GM21786 (cell line): Measurements from ENCODE around the gene ARHGAP42.
"Not testable (repeated sequence)": the region's sequence is repeated elsewhere in the genome, so short reads cannot be mapped to it uniquely, and the experiment has no call there.

Experiments used
- ATAC-seq: cut with Tn5 transposase; IDR thresholded peaks from one replicate; pipeline ENCODE4 v1.9.1; 2021; ENCODE audit not compliant: unreplicated experiment

ARHGAP42 gene

GRCh38 chr11:100863080-100863581, 176.0 kb downstream of the ARHGAP42 start:
- peak; percentile 70 for ATAC-seq

- ATAC-seq, result no peak
Observed at GRCh38 chr11:100865443-100866065, 178.5 kb downstream of the ARHGAP42 start.

- no peak for ATAC-seq
Observed at GRCh38 chr11:100866453-100866852, 179.4 kb downstream of the ARHGAP42 start.

- ATAC-seq, result no peak
Observed at GRCh38 chr11:100867606-100868005, 180.5 kb downstream of the ARHGAP42 start.

GRCh38 chr11:100869328-100869727, 182.2 kb downstream of the ARHGAP42 start:
- no peak for ATAC-seq

GRCh38 chr11:100870138-100870537, 183.1 kb downstream of the ARHGAP42 start:
- no peak for ATAC-seq

GRCh38 chr11:100872951-100873740, 186.1 kb downstream of the ARHGAP42 start:
- no peak for ATAC-seq

GRCh38 chr11:100874203-100874602, 187.1 kb downstream of the ARHGAP42 start:
- ATAC-seq, result no peak

- ATAC-seq, result no peak
Observed at GRCh38 chr11:100875521-100875869, 188.4 kb downstream of the ARHGAP42 start.

GRCh38 chr11:100876815-100877520, 189.9 kb downstream of the ARHGAP42 start:
- peak; percentile 79 for ATAC-seq

GRCh38 chr11:100878474-100878873, 191.4 kb downstream of the ARHGAP42 start:
- no peak for ATAC-seq

- no peak for ATAC-seq
Observed at GRCh38 chr11:100882957-100883356, 195.9 kb downstream of the ARHGAP42 start.

- no peak for ATAC-seq
Observed at GRCh38 chr11:100883830-100884229, 196.7 kb downstream of the ARHGAP42 start.

- ATAC-seq, result no peak
Observed at GRCh38 chr11:100887659-100888058, 200.6 kb downstream of the ARHGAP42 start.

GRCh38 chr11:100888836-100889235, 201.7 kb downstream of the ARHGAP42 start:
- ATAC-seq, result no peak

- no peak for ATAC-seq
Observed at GRCh38 chr11:100889758-100890157, 202.7 kb downstream of the ARHGAP42 start.

GRCh38 chr11:100890789-100891188, 203.7 kb downstream of the ARHGAP42 start:
- ATAC-seq, result no peak

GRCh38 chr11:100892886-100893285, 205.8 kb downstream of the ARHGAP42 start:
- no peak for ATAC-seq

GRCh38 chr11:100895449-100895848, 208.4 kb downstream of the ARHGAP42 start:
- ATAC-seq, result no peak

GRCh38 chr11:100895976-100896375, 208.9 kb downstream of the ARHGAP42 start:
- ATAC-seq, result not testable (repeated sequence)

- ATAC-seq, result not testable (repeated sequence)
Observed at GRCh38 chr11:100901471-100901870, 214.4 kb downstream of the ARHGAP42 start.
